Measurements from ENCODE around the gene TTC31. TPM values are rescaled to one million over a fixed set of nuclear protein-coding genes. Genes with fewer than 3 reads are reported as not detected.
"Not testable (repeated sequence)": the region's sequence is repeated elsewhere in the genome, so short reads cannot be mapped to it uniquely, and the experiment has no call there.

Gene TTC31
- total and polyA plus RNA-seq, 2 experiments from 2014 or later = 15.9 to 20.4 TPM

DNA sequence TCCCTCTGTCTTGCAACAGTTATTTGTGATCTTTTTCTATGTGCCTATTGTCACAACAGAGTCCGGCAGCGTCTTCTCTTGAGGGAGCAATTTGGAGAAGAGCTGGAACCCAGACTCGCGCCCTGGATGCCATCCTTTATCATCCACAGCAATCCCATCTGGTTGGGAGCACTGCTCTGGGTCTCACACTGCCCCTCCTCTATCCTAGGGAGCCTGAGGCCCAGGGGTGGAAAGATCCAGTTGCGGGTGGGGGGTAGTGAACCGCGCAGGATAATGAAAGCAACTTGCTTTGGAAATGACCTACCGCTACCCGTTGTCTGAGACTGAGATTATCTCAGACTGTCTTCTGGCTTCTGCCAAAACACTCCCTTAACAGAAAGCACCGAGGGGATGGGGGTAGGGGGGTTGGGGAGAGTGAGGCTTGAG, 23.9 kb upstream of the TTC31 start:
- H3F3A ChIP-seq (ENCODE audit: insufficient read depth) = peaks cover 7% of the 10 kb centered on the region
- DNase-seq = peak; percentile 48
- TF ChIP-seq EZH2 (IDR thresholded peaks at IDR 0.05; ENCODE audit: insufficient read depth, poor library complexity, severe bottlenecking) (no peak), EZH2phosphoT487 (IDR thresholded peaks at IDR 0.05; ENCODE audit: insufficient read depth, low read depth) (no peak)
- 0 to 1% methylated on average over 10 of the region's 10 CpGs for WGBS, 2 experiments (ENCODE audit: low coverage in 1 of 2, low lambda C conversion rate in 2 of 2, missing lambda C conversion rate in 2 of 2)
- H4K20me1 ChIP-seq (ENCODE audit: insufficient read depth) = no peaks in the 10 kb centered on the region
- no peaks in the 10 kb centered on the region for H3K9me3 ChIP-seq (ENCODE audit: low read depth)
- in situ Hi-C loops (cut with MboI) = no loop called here
- no peaks in the 10 kb centered on the region; the same call in 1 of the 2 replicates for H3K36me3 ChIP-seq (ENCODE audit: low read depth)
- no peaks in the 10 kb centered on the region for H3K27me3 ChIP-seq (replicated peaks; ENCODE audit: insufficient read depth)
- H2AFZ ChIP-seq = peak overlapping the region; percentile 23; the same call in 1 of the 2 replicates
- peak overlapping the region; percentile 60 for H3K27ac ChIP-seq
- H3K4me3 ChIP-seq = peak overlapping the region; percentile 87
- peaks cover 45% of the 10 kb centered on the region for H3K79me2 ChIP-seq (ENCODE audit: insufficient read depth)
- H3K9ac ChIP-seq = peak overlapping the region; percentile 84
- peaks cover 9% of the 10 kb centered on the region for H3K4me1 ChIP-seq (ENCODE audit: insufficient read depth)
- no peaks in the 10 kb centered on the region for H3K9me2 ChIP-seq (ENCODE audit: insufficient read depth)
- peak overlapping the region; percentile 93 for H3K4me2 ChIP-seq (ENCODE audit: unreplicated experiment)

DNA sequence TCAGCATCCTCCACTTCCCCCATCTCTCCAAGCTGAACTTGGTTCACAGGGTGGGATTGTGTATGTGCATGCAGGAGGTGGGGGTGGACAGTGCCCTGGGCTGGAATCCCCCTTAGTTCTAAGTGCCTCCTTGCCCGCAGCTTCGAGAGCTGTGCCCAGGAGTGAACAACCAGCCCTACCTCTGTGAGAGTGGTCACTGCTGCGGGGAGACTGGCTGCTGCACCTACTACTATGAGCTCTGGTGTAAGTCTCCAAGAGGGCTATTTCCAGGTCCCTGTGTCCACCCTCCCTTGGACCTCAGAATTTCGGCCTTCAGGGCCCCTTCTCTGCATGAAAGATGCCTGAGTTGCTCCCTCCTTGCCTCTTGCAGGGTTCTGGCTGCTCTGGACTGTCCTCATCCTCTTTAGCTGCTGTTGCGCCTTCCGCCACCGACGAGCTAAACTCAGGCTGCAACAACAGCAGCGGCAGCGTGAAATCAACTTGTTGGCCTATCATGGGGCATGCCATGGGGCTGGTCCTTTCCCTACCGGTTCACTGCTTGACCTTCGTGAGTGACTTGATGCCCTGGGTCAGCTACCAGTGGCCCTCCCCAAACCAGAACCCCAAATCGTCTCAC, 23.3 kb upstream of the TTC31 start:
- H3K9ac ChIP-seq = peak overlapping the region; percentile 84
- H2AFZ ChIP-seq; in situ Hi-C loops (cut with MboI); H4K20me1 ChIP-seq (ENCODE audit: insufficient read depth); H3K27me3 ChIP-seq (replicated peaks; ENCODE audit: insufficient read depth); H3K36me3 ChIP-seq (ENCODE audit: low read depth); H3K9me3 ChIP-seq (ENCODE audit: low read depth); H3K27ac ChIP-seq; H3K4me1 ChIP-seq (ENCODE audit: insufficient read depth); H3F3A ChIP-seq (ENCODE audit: insufficient read depth); DNase-seq; H3K9me2 ChIP-seq (ENCODE audit: insufficient read depth): not testable (repeated sequence)
- H3K4me2 ChIP-seq (ENCODE audit: unreplicated experiment) = peak overlapping the region; percentile 93
- 62 to 71% methylated on average over 13 of the region's 13 CpGs for WGBS, 2 experiments (ENCODE audit: low coverage in 1 of 2, low lambda C conversion rate in 2 of 2, missing lambda C conversion rate in 2 of 2)
- H3K79me2 ChIP-seq (ENCODE audit: insufficient read depth) = peaks cover 52% of the 10 kb centered on the region
- peak overlapping the region; percentile 87 for H3K4me3 ChIP-seq

DNA sequence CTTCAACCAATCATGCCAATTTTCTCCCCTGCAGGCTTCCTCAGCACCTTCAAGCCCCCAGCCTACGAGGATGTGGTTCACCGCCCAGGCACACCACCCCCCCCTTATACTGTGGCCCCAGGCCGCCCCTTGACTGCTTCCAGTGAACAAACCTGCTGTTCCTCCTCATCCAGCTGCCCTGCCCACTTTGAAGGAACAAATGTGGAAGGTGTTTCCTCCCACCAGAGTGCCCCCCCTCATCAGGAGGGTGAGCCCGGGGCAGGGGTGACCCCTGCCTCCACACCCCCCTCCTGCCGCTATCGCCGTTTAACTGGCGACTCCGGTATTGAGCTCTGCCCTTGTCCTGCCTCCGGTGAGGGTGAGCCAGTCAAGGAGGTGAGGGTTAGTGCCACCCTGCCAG, 22.7 kb upstream of the TTC31 start:
- H3K9me3 ChIP-seq (ENCODE audit: low read depth); H2AFZ ChIP-seq; DNase-seq; H3K27ac ChIP-seq; H3K36me3 ChIP-seq (ENCODE audit: low read depth); H3K27me3 ChIP-seq (replicated peaks; ENCODE audit: insufficient read depth); H3K4me2 ChIP-seq (ENCODE audit: unreplicated experiment); H3K9me2 ChIP-seq (ENCODE audit: insufficient read depth); H3K4me1 ChIP-seq (ENCODE audit: insufficient read depth); H3K9ac ChIP-seq; H3K4me3 ChIP-seq; H4K20me1 ChIP-seq (ENCODE audit: insufficient read depth); H3F3A ChIP-seq (ENCODE audit: insufficient read depth); in situ Hi-C loops (cut with MboI): not testable (repeated sequence)
- H3K79me2 ChIP-seq (ENCODE audit: insufficient read depth) = peaks cover 52% of the 10 kb centered on the region
- WGBS, 2 experiments (ENCODE audit: low coverage in 1 of 2, low lambda C conversion rate in 2 of 2, missing lambda C conversion rate in 2 of 2) = 71 to 76% methylated on average over 4 to 10 of the region's 10 CpGs

DNA sequence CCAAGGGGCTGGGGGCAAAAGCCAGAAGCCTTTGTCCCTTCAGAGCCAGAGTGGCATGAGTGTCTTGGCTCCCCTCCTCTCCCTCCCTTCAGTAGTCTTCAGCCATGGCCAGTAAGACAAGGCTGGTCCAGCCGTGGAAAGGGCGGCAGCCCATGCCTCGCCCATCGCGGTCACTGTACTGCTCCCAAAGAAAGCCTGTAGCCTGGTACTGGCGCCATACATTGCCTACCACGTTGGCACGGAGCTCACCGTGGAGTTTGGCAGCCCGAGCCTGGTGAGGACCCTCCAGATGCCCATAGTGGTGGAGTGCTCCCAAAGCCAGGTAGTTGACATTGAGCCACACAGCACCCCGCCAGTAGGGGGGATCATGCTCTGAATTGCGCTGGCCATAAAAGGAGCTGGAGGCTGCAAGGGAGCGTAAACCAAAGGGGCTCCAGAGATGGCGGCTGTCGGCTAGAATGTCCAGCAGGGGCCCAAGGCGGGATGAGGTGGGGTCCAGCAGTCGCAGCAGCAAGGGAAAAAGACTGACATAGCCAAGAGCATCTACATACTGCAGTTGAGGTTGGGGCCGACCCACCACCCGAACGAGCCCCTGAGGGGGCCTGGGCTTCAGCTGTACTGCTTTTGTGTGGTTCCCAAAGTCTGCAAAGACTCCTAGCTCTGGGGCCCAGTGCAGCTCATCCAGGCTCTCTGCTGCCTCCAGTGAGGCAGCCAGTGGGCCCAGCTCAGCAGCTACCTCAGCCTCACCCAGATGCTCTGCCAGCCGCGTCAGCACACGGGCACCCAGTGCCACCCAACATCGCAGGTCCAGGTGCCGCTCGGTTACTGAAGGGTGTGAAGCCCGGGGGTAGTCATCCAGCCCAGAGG, 21.5 kb upstream of the TTC31 start:
- no peak for TF ChIP-seq EZH2 (IDR thresholded peaks at IDR 0.05; ENCODE audit: insufficient read depth, poor library complexity, severe bottlenecking)
- no peak for TF ChIP-seq EZH2phosphoT487 (IDR thresholded peaks at IDR 0.05; ENCODE audit: insufficient read depth, low read depth)
- Histone ChIP-seq H3K9me2 (ENCODE audit: insufficient read depth) (no peaks in the 10 kb centered on the region), H3F3A (ENCODE audit: insufficient read depth) (peaks cover 10% of the 10 kb centered on the region), H3K4me2 (ENCODE audit: unreplicated experiment) (no peak overlapping the region), H3K27ac (no peak overlapping the region), H3K36me3 (ENCODE audit: low read depth) (no peaks in the 10 kb centered on the region; the same call in 1 of the 2 replicates), H3K9ac (no peak overlapping the region), H3K4me1 (ENCODE audit: insufficient read depth) (no peaks in the 10 kb centered on the region; the same call in 1 of the 2 replicates), H3K79me2 (ENCODE audit: insufficient read depth) (peaks cover 52% of the 10 kb centered on the region), H3K27me3 (replicated peaks; ENCODE audit: insufficient read depth) (no peaks in the 10 kb centered on the region), H4K20me1 (ENCODE audit: insufficient read depth) (no peaks in the 10 kb centered on the region), H2AFZ (no peak overlapping the region), H3K9me3 (ENCODE audit: low read depth) (no peaks in the 10 kb centered on the region), H3K4me3 (no peak overlapping the region)
- 86 to 88% methylated on average over 27 of the region's 27 CpGs for WGBS, 2 experiments (ENCODE audit: low coverage in 1 of 2, low lambda C conversion rate in 2 of 2, missing lambda C conversion rate in 2 of 2)
- in situ Hi-C loops (cut with MboI) = no loop called here
- no peak for DNase-seq

Data from GM23248 (cell line).